Neural progenitor cell (in vitro differentiated cells): ENCODE measurements around the gene NLRP3. TPM values are rescaled to one million over a fixed set of nuclear protein-coding genes. Genes with fewer than 3 reads are reported as not detected.

Experiments used
- DNase-seq: peaks from one replicate; pipeline ENCODE4 v3.0.0-alpha.2; 2016; ENCODE audit warnings: low spot score
- H2AFZ ChIP-seq: fragments of 200-600 bp; sonication (generic); replicated peaks from 2 replicates; pipeline ENCODE4 v1.6.1; 2016; ENCODE audit warnings: antibody characterized with exemption
- H3F3A ChIP-seq: fragments of 200-600 bp; sonication (generic); 2 replicates; pipeline ENCODE4 v1.6.1; 2016; ENCODE audit warnings: antibody characterized with exemption, low read depth
- H3K27ac ChIP-seq: fragments of 200-600 bp; sonication (generic); 2 replicates; pipeline ENCODE4 v1.5.1; 2016; ENCODE audit warnings: mild to moderate bottlenecking
- H3K27me3 ChIP-seq: fragments of 200-600 bp; sonication (generic); 2 replicates; pipeline ENCODE4 v1.6.1; 2016; ENCODE audit warnings: mild to moderate bottlenecking, moderate library complexity
- H3K36me3 ChIP-seq: fragments of 200-600 bp; sonication (generic); 2 replicates; pipeline ENCODE4 v1.5.1; 2016
- H3K4me1 ChIP-seq: fragments of 200-600 bp; sonication (generic); 2 replicates; pipeline ENCODE4 v1.6.1; 2016; ENCODE audit warnings: mixed run types
- H3K4me2 ChIP-seq: fragments of 200-600 bp; sonication (generic); 2 replicates; pipeline ENCODE4 v1.6.1; 2016
- H3K4me3 ChIP-seq: fragments of 200-600 bp; sonication (generic); 2 replicates; pipeline ENCODE4 v1.5.1; 2016
- H3K79me2 ChIP-seq: fragments of 200-600 bp; sonication (generic); 2 replicates; pipeline ENCODE4 v1.6.1; 2016; ENCODE audit warnings: low read depth
- H3K9ac ChIP-seq: fragments of 200-600 bp; sonication (generic); 2 replicates; pipeline ENCODE4 v1.6.1; 2016
- H3K9me3 ChIP-seq: fragments of 200-600 bp; sonication (generic); 2 replicates; pipeline ENCODE4 v1.5.1; 2016; ENCODE audit warnings: low read depth
- H4K20me1 ChIP-seq: fragments of 200-600 bp; sonication (generic); 2 replicates; pipeline ENCODE4 v1.6.1; 2016; ENCODE audit warnings: low read depth
- H3K27ac Mint-ChIP-seq: 3 replicates; pipeline ENCODE4 v1.8.0; 2021; ENCODE audit warnings: mixed read lengths
- H3K27me3 Mint-ChIP-seq: 2 replicates; pipeline ENCODE4 v1.8.0; 2022; ENCODE audit warnings: low read depth, mild to moderate bottlenecking, inconsistent platforms, moderate library complexity, mixed read lengths; ENCODE audit not compliant: insufficient read depth
- H3K36me3 Mint-ChIP-seq: 3 replicates; pipeline ENCODE4 v1.8.0; 2021; ENCODE audit warnings: mixed read lengths
- H3K4me1 Mint-ChIP-seq: 3 replicates; pipeline ENCODE4 v1.8.0; 2021; ENCODE audit warnings: mixed read lengths
- H3K4me3 Mint-ChIP-seq: 3 replicates; pipeline ENCODE4 v1.8.0; 2021; ENCODE audit warnings: mild to moderate bottlenecking, moderate library complexity, mixed read lengths
- H3K9me3 Mint-ChIP-seq: 3 replicates; pipeline ENCODE4 v1.8.0; 2020; ENCODE audit warnings: mixed read lengths
- EZH2 ChIP-seq: fragments of 200-600 bp; sonication (generic); IDR thresholded peaks from 2 replicates; pipeline ENCODE4 v1.6.1; 2017; ENCODE audit warnings: antibody characterized with exemption, mild to moderate bottlenecking, moderate library complexity
- EZH2phosphoT487 ChIP-seq: fragments of 200-600 bp; sonication (generic); IDR thresholded peaks from 2 replicates; pipeline ENCODE4 v1.6.1; 2017; ENCODE audit warnings: antibody characterized with exemption
- total RNA-seq: library from RNA; depleted of rRNA; stranded (reverse); fragments of >200 nt; gene quantifications from 2 replicates; pipeline ENCODE4 v1.2.3, GENCODE V29; 2015; ENCODE audit warnings: low replicate concordance
- TF ChIP-seq, protein P1 (sequence below): fragments of 200-600 bp; sonication (generic); IDR thresholded peaks from 2 replicates; pipeline ENCODE4 v1.5.1; 2017; ENCODE audit warnings: antibody characterized with exemption, mild to moderate bottlenecking

NLRP3 gene
- total RNA-seq, 1 donor from 2014 or later: 2.6 TPM

DNA sequence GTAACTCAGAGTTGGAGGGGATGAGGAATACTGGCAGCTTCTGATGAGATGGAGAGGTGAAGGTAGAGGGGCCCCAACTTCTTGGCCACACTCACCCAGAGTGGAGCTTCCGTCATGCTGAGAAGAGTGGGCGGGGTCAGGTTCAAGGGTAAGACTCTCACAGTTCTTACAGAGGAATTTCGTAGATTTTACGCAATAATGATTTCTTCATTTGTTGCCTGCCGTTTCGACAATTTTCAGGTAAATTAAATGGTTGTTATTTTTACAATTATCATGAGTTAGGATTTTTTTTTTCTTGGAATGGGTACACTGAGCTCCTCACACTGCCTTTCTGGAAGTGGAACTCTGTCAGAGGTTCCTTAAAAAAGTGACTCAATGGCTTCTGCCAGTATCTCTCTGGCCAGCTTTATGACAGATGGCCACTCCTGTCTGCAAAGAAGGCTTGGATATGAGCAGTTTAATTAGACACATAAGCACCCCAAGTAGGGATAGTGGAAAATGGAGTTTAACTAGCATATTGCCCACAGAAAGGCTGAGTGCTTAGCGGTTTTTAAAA, 13.8 kb upstream of the NLRP3 start:
- Histone ChIP-seq H3K36me3 (no peaks in the 10 kb centered on the region), H3F3A (no peaks in the 10 kb centered on the region), H2AFZ (no peak overlapping the region), H3K27ac (no peak overlapping the region), H3K9me3 (no peaks in the 10 kb centered on the region), H3K9ac (no peak overlapping the region), H3K27me3 (no peaks in the 10 kb centered on the region), H3K4me1 (no peaks in the 10 kb centered on the region), H3K4me2 (no peak overlapping the region), H3K4me3 (no peak overlapping the region), H4K20me1 (no peaks in the 10 kb centered on the region), H3K79me2 (no peaks in the 10 kb centered on the region)
- Mint-ChIP-seq H3K36me3 (no peaks in the 10 kb centered on the region), H3K27ac (no peak overlapping the region), H3K9me3 (no peaks in the 10 kb centered on the region), H3K27me3 (no peaks in the 10 kb centered on the region), H3K4me1 (no peaks in the 10 kb centered on the region), H3K4me3 (no peak overlapping the region)
- no peak for DNase-seq
- TF ChIP-seq, protein P1, sequence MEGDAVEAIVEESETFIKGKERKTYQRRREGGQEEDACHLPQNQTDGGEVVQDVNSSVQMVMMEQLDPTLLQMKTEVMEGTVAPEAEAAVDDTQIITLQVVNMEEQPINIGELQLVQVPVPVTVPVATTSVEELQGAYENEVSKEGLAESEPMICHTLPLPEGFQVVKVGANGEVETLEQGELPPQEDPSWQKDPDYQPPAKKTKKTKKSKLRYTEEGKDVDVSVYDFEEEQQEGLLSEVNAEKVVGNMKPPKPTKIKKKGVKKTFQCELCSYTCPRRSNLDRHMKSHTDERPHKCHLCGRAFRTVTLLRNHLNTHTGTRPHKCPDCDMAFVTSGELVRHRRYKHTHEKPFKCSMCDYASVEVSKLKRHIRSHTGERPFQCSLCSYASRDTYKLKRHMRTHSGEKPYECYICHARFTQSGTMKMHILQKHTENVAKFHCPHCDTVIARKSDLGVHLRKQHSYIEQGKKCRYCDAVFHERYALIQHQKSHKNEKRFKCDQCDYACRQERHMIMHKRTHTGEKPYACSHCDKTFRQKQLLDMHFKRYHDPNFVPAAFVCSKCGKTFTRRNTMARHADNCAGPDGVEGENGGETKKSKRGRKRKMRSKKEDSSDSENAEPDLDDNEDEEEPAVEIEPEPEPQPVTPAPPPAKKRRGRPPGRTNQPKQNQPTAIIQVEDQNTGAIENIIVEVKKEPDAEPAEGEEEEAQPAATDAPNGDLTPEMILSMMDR: no peak
- TF ChIP-seq EZH2: no peak

DNA sequence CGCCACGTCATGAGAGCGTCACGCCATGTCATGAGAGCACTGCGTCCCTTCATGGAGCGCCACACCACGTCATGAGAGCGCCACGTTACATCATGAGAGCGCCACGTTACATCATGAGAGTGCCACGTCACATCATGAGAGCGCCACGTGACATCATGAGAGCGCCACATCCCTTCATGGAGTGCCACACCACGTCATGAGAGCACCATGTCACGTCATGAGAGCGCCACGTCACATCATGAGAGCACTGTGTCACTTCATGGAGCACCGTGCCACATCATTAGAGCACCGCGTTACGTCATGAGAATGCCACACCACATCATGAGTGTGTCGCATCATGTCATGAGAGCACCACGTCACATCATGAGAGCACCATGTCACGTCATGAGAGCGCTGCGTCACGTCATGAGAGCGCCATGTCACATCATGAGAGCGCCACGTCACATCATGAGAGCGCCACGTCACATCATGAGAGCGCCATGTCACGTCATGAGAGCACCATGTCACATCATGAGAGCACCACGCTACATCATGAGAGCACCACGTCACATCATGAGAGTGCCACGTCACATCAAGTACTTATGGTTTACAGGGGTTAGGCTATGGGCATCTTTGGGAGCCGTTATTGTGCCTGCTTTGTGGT, 9.8 kb upstream of the NLRP3 start:
- H3F3A ChIP-seq: no peaks in the 10 kb centered on the region
- H3K27me3 Mint-ChIP-seq: no peaks in the 10 kb centered on the region
- H3K4me1 ChIP-seq: no peaks in the 10 kb centered on the region
- H3K4me3 ChIP-seq: no peak overlapping the region
- no peaks in the 10 kb centered on the region for H3K36me3 Mint-ChIP-seq
- no peaks in the 10 kb centered on the region for H3K79me2 ChIP-seq
- no peak for TF ChIP-seq EZH2
- TF ChIP-seq, protein P1: no peak
- no peak overlapping the region for H3K4me3 Mint-ChIP-seq
- H3K27ac Mint-ChIP-seq: no peak overlapping the region
- H3K4me2 ChIP-seq: no peak overlapping the region
- no peaks in the 10 kb centered on the region for H3K4me1 Mint-ChIP-seq
- H3K36me3 ChIP-seq: no peaks in the 10 kb centered on the region
- no peak overlapping the region for H3K27ac ChIP-seq
- H3K27me3 ChIP-seq: no peaks in the 10 kb centered on the region
- no peak overlapping the region for H2AFZ ChIP-seq
- H3K9me3 Mint-ChIP-seq: no peaks in the 10 kb centered on the region
- no peak for DNase-seq
- no peaks in the 10 kb centered on the region for H4K20me1 ChIP-seq
- H3K9me3 ChIP-seq: no peaks in the 10 kb centered on the region
- no peak overlapping the region for H3K9ac ChIP-seq

DNA sequence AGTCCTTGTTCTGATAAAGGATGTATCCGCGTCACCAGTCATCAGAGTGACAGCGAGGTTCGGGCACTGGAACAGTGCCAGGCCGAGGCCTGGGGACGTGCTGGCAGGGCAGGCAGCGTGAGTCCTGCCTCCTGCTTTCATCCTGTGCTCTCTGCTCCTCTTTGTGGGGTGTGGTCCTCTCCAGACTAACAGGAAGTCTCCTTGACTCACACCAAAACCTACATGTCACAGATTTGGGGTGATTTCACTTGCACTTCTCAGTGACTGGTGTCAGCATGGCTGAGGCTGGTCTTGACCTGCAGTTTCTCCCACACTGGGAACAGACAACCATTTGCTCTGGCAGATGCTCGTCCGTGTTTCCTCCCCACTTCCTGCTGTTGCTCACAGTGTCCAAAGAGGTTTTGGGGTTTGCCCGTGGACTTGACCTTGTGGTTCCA, 8.8 kb upstream of the NLRP3 start:
- no peaks in the 10 kb centered on the region for H3K9me3 Mint-ChIP-seq
- Histone ChIP-seq H2AFZ (no peak overlapping the region), H3K79me2 (no peaks in the 10 kb centered on the region), H3K4me3 (no peak overlapping the region), H3K9me3 (no peaks in the 10 kb centered on the region), H3K27ac (no peak overlapping the region), H3K36me3 (no peaks in the 10 kb centered on the region), H3K4me2 (no peak overlapping the region), H3F3A (no peaks in the 10 kb centered on the region), H4K20me1 (no peaks in the 10 kb centered on the region), H3K4me1 (no peaks in the 10 kb centered on the region), H3K27me3 (no peaks in the 10 kb centered on the region), H3K9ac (no peak overlapping the region)
- no peaks in the 10 kb centered on the region for H3K27me3 Mint-ChIP-seq
- no peak overlapping the region for H3K27ac Mint-ChIP-seq
- H3K4me3 Mint-ChIP-seq: no peak overlapping the region
- no peaks in the 10 kb centered on the region for H3K36me3 Mint-ChIP-seq
- no peak for DNase-seq
- TF ChIP-seq EZH2phosphoT487: no peak
- TF ChIP-seq EZH2: no peak
- TF ChIP-seq, protein P1: no peak
- H3K4me1 Mint-ChIP-seq: no peaks in the 10 kb centered on the region
